Daoy (cell line): ENCODE data around the gene VWA8. TPM values are rescaled to one million over a fixed set of nuclear protein-coding genes. Genes with fewer than 3 reads are reported as not detected.
"Not testable (repeated sequence)": the region's sequence is repeated elsewhere in the genome, so short reads cannot be mapped to it uniquely, and the experiment has no call there.

ENCODE experiments used
- DNase-seq: peaks from one replicate; pipeline ENCODE4 v3.0.0-alpha.2; 2015; ENCODE audit warnings: low read depth
- total RNA-seq: library from RNA; depleted of rRNA; stranded (reverse); fragments of >200 nt; shearing (Covaris generic); gene quantifications from 2 replicates; pipeline ENCODE4 v1.2.3, GENCODE V29; 2014

VWA8 gene
- total RNA-seq, 1 experiment from 2014 or later: 10.1 TPM

DNA sequence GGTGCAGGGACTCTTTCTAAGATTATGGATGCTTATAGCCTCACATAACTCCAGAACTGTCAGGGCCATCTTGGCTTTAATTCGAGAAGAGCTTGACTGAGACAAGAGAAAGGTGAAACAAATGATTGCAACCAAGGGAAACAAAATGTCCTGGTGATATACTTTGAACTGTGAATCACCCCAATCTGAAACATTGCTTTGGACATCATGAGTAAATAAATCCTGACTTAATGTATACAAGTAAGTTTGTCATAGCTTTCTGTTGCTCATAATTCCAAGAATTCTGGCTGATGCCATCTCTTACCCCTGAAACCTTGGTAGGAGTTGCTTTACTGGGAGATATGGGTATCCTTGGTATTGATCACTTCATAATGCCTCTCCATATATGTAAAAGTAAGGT, 5.8 kb upstream of the VWA8 start:
- no peak for DNase-seq

DNA sequence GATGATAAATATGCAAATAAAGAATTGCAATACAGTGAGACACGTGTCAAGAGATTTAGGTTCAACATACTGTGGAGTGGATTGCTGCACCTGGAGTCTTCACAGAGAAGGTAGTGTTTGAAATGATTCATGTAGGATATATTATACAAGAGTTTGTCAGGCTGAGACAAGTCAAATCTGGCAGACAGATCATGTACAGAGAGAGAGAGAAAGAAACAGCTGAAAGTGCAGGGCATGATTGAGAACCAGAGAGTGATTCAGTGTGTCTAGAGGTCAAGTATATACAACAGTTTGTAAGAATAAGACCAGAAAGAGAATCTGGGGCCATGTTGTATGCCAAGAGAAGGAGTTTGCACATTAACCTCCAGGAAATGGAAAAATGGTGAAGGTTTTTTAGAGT, 2.1 kb upstream of the VWA8 start:
- no peak for DNase-seq

DNA sequence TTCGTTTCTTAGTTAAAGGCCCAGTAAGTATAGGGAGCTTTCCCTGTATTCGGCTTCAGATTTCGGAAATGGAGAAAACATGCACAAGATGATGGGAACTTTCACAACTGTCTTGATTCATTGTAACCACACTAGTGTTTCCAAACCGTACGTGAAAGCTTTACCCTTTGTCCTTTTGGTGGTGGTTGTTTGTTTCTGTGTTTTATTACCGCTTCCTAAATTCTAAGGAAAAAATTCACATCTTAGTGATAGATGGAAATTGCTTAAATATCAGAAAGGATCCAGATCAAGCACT, 504 bp upstream of the VWA8 start:
- no peak for DNase-seq

DNA sequence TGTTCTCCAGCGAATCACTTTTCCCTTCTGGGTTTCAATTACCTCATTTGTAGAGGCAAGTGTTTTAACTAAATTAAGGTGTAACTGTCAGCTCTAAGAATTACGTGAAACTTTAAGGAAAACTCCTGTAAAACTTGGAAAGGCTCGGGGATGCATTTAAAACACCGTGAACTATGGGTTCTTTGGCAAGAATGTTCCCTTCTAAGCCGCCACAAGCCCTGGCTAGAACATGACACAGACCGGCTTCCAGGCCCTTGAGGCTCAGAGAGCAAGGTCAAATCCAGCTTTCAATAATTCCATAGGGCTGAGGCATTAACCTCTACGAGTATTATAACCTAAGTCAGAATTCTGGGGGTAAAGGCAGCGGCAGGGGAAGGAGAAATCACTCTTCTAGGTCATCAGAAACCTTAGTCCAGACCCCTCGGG, 685 bp downstream of the VWA8 start:
- peak; percentile 20 for DNase-seq

DNA sequence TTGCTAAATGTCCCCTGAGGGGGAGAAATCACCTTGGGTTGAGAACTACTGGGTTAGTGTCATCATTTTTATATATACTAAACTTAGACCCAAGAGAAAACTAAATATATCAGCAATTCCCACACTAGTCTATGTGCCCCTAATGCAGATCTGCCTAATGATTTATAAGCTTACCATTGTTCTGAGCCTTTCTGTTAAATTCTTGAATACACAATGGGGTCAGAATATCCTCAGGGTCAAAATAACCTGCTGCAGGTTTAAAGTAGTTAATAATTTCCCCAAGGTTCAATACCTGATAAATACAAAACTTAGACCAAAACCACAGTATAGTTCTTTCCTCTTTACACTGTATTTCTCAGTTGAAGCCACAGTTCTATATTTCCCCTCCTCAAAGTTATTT, 4.6 kb downstream of the VWA8 start:
- no peak for DNase-seq

DNA sequence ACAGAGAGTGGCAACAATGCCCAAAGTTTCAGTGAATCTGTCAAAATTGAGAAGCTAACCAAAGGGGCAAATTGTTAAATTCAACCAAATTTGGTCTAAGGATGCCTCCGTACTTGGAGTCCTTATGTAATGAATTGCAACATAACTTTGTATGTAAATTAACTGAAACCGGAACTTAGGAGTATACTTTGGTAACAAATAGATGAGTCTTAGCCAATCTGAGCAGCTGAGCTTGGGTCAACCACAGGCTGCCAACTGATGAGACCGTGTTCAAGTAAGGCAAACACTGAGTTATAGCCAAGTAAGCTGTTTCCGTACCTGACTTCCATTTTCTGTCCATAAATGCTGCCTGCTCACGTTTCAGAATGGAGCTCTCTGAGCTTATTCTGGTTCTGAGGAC, 5.3 kb downstream of the VWA8 start:
- no peak for DNase-seq

DNA sequence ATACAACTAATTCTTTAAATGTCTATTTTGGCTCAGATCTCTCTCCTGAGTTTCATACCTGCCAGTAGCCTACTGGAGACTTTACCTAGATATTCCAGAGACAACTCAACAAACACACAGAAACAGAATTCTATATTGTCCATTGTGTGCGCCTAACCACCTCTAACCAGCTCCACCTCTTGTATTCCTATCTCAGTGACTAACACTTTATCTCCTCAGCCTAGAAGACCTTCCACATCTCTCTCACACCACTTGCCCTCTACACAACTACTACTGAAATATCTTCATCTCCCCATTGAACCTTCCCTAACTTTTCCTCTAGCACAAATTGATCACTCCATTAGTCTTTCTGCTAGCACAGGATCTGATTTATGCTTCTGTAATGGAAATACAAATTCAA, 6.7 kb downstream of the VWA8 start:
- DNase-seq: no peak

DNA sequence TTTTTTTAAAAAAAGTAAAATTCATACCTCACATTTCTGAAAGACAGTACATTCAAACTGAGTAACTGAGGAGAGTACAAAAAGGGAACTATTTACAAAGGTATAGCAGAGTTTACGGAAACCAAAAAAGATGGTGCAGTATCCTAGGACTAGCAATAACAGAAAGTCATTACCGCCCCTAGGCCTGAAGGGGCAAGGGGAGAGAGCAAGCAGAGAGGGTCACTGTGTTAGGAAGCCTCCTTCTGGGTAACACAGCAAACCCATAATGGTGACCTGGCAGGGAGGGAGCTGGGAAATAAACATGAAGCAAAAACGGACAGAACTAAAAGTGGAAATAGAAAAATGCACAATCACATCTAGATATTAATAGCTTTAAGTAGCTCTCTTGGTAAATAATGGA, 8.2 kb downstream of the VWA8 start:
- DNase-seq: no peak

DNA sequence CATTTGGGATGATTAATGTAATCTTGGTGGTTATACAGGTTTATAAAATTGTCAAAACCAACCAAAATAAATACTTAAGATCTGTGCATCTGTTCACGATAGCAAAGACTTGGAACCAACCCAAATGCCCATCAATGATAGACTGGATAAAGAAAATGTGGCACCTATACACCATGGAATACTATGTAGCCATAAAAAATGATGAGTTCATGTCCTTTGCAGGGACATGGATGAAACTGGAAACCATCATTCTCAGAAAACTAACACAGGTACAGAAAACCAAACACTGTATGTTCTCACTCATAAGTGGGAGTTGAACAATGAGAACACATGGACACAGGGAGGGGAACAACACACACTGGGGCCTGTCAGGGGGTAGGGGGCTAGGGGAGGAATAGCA, 11.8 kb downstream of the VWA8 start:
- DNase-seq: not testable (repeated sequence)

DNA sequence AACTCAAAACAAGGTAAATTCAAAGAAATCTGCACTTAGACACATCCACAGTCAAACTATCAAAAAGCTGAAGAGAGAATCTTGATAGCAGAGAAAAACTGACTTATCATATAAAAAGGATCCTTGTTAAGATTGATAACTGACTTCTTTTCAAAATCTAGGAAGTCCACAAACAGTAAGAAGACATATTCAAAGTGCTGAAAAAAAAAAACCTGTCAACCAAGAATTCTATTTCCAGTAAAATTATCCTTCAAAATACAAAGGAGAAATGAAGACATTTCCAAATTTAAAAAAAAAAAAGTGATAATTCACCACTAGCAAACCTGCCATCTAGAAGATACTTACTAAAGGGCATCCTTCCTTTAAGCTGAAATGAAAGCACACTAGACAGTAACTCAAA, 15.0 kb downstream of the VWA8 start:
- no peak for DNase-seq

DNA sequence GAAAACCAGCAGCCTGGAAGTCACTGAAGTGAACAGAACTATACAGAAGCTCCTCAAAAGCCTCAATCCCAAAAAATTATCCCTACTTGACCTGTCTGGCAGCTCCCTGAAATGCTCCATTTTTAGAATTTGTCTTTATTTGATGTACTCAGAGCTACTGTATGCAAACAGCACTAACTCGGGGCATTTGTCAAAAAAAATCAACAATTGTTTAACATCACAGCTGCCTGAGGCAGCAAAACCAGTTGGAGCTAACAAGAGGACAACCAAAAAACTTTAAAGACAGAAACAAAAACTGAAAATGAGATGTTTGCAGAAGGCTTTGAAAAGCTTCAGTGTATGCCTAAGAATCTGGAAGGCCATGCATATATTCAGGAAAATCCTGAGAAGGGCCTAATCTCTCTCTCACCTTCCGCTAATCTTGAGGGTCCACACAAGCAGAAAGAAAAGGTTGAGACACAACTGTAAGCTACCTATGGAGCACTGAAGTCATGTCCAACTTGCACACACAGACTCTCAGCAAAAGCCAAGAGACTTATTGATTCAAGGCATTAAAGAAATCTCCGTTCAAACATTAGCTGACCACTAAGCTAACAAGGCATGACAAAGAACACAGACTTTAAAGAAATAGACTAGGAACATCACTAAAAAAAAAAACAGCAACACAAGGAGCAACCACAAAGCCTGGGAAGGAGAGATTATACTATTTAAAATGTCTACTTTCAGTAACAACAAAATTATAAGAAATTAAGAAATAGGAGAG, 16.1 kb downstream of the VWA8 start:
- DNase-seq: no peak

DNA sequence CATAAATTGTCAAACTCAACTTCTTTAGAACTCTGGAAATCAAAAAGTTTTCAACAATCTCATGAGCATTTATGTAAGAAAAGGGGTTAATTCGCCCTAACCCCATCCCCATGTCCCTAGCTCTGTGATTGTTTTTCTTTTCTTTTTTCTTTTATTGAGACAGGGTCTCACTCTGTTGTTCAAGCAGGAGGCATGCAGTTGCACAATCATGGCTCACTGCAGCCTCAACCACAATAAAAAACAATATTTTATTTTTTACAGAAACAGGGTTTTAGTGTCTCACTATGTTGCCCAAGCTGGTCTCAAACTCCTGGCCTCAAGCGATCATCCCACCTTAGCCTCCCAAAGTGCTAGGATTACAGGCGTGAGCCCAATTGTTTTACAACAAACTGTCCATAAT, 16.7 kb downstream of the VWA8 start:
- DNase-seq: no peak

DNA sequence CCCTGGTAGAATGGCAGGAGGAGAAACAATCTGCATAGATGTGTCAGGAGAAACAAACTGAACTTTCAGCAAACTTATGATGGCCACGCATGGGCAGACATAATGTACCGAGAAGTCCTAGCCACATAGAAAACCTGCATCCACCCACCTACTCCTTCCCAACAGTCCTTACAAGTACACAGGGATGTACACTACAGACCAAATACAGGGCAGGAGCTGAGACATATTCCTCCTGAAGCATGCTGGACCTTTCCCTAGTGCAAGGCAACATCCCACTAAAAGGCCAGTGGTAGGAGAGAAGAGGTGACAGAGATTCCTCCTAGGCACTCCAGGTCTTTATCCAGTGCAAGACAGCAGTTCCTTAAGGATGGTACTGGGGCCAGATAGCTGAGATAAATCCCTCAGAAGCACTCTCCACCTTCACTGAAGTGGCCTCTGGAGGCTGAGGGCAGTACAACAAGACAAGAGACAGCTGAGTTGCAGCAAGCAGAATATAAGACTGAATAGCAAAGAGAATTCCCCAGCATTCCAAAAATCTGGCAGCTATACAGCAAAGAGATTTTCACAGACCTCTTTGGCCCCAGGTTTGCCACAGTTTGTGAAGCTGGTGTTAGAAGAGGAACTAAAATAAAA, 18.3 kb downstream of the VWA8 start:
- no peak for DNase-seq

DNA sequence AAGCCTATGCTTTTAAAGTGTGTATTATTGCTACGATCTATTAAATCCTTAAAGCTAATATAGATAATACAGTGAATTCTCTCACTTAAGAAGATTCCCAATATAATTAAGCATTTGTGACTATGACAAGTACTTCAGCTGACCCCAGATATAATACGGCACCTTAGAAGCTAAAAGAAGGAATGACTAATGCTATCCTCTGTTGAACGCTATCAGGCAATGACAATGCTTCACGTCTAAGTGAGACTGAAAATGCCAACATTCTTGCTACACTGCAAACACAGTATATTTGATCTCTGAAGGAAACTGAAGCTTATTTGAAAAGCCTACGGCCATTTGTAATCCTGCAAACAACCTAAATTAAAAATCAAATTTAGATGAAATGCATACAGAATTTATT, 19.7 kb downstream of the VWA8 start:
- DNase-seq: no peak

DNA sequence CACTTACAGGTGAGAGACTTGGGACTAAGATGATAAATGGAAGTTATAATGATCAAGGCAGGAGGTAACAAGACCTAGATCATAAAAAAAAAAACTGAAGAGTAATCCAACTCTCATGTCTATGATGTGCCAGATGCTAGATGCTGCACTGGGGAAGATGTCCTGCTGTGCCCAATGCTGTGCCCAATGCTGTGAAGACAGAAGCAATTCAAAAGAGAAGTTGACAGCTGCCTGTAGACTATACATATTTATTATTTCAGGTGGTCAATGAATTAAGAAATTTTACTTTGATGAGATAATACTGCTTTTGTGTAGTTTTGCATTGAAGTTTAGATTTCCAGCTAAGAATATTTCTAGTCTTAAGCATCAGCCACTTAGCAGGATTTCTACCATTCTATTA, 21.5 kb downstream of the VWA8 start:
- DNase-seq: no peak

DNA sequence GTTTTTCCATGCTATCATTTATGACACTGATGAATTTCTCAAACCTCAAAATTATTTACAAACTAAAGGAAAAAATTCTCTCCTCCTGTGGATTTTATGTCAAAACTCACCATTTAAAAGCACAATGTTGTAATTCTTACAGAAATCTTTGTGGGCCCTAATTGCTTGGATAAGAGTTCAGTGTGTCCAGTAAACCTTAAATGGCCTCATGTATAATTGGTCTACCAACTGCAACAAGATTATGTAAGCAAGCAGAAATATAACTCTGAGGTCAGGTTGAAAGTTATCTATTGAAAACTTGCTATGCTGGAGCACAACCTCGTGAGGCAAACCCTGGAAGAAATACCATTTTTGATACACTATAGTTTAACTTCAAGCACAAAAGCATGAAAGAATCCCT, 22.0 kb downstream of the VWA8 start:
- no peak for DNase-seq

DNA sequence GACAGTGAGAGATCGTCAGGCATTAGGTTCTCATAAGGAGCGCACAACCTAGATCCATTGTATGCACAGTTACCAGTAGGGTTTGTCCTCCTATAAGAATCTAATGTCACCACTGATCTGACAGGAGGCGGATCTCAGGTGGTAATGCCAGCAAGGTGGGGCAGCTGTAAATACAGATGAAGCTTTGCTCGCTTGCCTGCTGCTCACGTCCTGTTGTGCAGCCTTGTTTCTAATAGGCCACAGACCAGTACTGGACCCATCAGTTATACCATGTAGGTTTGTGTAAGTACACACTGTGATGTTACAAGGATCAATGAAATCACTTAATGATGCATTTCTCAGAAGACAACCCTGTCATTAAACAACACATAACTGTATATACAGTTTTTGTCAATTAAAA, 23.5 kb downstream of the VWA8 start:
- no peak for DNase-seq

DNA sequence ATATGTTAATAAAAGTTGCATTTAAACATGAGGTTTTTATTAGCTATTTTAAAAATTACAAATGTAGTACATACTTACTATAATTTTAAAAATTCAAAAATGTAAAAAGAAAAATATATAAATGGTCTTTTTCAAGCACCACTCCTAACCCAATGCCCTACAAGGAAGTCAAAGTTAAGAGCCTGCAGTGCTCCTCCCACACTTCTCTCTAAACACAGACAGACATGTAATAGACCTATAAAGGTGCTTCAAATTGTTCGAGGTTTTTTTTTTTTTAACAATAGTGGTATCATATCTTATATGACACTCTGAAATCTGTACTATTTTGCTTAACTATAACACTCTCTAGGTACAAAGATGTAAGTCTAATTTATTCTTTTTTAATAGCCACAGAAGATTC, 25.4 kb downstream of the VWA8 start:
- no peak for DNase-seq

DNA sequence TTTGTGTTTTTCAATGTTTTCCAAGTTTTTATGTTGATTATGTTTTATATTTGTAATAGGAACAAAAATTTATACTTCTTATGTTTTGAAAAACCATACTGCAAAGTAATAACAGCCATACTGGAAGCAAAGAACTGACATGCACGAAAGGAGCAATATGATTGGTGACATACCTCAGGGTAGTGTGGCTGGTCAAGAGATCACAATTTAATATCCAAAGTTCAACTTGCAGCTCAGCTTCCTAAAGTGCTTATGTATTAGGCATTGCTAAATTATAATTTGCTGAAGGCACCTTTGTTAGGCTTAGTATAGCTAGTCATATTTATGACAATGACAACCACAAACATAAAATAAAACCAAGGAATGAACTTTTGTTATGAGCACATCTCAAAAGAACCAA, 25.9 kb downstream of the VWA8 start:
- DNase-seq: no peak

DNA sequence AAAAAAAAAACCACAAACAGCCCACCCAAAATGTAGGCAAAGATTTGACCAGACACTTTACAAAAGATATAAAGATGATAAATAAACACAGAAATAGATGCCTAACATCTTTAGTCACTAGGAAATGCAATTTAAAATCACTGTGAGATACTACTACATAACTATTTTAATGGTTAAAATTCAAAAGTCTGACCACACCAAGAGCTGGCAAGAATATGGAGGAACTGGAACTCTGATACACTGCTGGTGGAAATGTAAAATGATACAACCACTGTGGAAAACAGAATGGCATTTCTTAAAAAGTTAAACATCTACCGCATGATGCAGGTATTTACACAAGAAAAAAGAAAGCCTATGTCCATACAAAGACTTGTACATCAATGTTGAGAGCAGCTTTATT, 26.8 kb downstream of the VWA8 start:
- no peak for DNase-seq

DNA sequence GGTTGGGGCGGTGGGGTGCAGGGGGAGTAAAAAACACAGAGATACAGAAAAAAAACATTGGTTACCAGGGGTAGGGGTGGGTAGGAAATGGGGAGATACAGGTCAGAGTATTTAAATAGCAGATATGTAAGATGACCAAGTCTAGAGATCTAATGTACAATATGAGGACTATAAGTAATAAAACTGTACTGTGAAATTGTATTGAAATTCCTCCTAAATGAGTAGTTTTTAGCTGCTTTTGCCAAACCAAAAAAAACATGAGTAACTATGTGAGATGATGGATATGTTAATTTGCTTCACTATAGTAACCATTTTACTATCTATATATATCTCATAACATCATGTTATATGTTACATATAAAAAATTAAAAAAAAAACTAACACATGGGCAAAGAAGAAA, 29.6 kb downstream of the VWA8 start:
- DNase-seq: no peak

DNA sequence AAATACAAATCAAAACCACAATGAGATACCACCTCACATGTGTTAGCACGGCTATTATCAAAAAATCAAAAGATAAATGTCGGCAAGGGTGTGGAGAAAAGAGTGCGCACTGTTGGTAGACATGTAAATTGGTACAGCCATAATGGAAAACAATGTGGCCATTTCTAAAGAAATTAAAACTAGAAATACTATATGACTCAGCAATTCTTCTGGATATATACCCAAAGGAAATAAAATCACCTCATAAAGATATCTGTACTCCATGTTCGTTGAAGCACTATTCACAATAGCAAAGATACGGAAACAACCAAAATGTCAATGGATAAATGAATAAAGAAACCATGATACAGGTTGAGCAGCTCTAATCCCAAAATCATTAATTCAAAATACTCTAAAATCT, 30.8 kb downstream of the VWA8 start:
- no peak for DNase-seq

DNA sequence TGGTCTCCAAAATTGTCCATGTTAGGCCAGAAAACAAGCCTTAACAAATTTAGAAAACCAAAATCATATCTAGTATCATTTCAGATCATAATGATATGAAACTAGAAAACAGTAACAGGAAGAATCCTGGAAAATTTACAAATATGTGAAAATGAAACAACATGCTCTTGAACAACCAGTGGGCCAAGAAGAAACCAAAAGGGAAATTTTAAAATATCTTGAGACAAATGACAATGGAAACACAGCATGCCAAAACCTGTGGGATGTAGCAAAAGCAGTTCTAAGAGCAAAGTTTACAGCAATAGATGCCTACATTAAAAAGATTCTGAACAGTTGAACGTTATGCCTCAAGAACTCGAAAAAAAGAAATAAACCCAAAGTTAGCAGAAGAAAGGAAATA, 32.6 kb downstream of the VWA8 start:
- DNase-seq: no peak

DNA sequence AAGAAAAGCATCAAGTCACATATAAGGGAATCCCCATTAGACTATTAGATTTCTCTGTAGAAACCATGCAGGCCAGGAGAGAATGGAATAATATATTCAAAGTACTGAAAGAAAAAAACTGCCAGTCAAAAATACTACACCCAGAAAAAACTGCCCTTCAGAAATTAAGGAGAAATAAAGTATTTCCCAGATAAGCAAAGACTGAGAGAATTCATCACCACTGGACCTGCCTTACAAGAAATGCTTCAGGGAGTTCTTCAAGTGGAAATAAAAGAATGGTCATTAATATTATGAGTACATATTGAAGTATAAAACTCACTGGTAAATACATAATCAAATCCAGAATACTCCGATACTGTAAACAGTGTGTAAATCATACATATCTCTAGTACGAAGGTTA, 35.9 kb downstream of the VWA8 start:
- no peak for DNase-seq
